ENCODE results near the gene NPSR1.
"Not testable (repeated sequence)": the region's sequence is repeated elsewhere in the genome, so short reads cannot be mapped to it uniquely, and the experiment has no call there.

NPSR1 gene, protein sequence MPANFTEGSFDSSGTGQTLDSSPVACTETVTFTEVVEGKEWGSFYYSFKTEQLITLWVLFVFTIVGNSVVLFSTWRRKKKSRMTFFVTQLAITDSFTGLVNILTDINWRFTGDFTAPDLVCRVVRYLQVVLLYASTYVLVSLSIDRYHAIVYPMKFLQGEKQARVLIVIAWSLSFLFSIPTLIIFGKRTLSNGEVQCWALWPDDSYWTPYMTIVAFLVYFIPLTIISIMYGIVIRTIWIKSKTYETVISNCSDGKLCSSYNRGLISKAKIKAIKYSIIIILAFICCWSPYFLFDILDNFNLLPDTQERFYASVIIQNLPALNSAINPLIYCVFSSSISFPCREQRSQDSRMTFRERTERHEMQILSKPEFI

GRCh38 chr7:34657632-34658268 lies at the start of gene NPSR1:
Gene NPSR1 (plus strand): TSS chr7:34658218. CDS start chr7:34658413, 195 bp downstream.
- DNase-seq (ENCODE audit: low spot score), result no peak

DNA sequence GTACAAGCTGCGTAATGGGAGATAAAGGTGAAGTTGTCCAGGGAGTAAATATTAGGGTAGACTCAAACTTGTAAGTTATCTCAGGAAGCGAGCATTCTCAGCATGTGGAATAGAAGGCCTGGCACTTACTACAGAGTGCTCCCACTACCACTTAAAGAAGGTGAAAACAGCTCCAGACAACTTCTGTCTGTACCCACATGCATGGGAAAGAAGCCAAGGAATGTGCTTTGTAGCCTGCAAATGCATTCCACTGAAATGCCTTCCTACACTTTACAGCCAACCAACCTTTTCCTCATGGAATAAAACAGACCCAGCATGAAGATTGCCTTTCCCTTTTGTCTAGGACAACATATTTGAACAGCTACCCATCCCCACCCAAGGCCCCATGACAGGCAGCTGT lies 45.4 kb upstream of the NPSR1 start:
- DNase-seq (ENCODE audit: low spot score), result no peak

DNA sequence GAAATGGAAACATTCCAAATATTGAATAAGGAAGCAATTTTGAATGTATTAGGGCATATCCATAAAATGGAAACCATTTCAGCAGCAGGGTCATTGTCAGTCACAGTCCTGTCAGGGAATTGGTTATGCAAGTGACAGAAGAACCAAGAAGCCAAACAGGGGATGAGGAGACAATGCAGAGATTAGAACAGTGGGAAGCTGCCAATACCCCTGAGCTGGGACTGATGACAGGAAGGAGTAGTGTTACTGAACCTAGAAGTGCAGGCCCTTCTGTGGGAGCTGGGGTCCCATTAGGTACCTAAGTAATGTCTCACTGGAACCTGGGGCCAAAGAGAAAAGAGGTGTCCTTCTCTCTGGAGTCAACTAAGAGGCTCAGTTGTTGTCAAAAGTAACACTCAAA lies 37.6 kb upstream of the NPSR1 start:
- no peak for DNase-seq (ENCODE audit: low spot score)

DNA sequence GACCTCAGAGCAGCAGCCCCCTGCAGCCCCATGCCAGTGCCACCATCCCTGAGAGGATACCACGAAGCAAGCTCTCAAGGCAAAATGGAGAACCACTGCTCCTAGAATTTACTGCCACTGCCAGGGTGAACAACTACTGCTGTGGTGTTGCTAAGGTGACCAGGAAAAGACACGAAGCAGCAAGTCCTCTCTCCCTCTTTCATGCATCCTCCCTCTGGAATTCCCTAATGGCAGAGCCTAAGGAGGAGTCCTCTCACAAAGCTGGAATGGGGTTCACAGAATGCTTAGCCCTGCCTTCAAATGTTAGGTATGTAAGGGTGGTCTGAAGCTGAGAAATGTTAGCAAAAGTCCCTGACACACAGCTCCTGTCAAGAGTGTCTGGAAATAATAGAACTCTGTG lies 35.8 kb upstream of the NPSR1 start:
- DNase-seq (ENCODE audit: low spot score), result no peak

DNA sequence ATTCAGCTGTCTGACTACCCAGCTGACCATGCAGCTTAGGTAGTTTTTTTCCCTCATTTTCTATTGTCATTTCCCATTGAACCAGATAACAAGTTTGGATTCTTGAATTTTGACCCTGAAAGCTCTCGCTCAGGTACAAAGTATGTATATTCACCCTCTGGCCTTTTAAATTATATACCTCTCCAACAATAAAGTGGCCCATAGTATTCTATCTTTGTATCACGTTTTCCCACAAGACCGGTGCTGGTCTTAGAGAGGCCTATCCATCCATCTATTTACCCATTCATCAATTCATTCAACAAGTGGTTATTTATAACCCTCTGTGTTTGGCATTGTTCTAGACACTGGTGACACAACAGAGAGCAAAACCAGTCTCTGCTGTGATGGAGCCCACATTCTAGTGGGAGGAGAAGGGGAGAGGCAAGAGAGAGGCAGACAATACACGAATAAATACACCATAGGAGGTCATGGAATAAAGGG lies 35.2 kb upstream of the NPSR1 start:
- DNase-seq (ENCODE audit: low spot score), result no peak

DNA sequence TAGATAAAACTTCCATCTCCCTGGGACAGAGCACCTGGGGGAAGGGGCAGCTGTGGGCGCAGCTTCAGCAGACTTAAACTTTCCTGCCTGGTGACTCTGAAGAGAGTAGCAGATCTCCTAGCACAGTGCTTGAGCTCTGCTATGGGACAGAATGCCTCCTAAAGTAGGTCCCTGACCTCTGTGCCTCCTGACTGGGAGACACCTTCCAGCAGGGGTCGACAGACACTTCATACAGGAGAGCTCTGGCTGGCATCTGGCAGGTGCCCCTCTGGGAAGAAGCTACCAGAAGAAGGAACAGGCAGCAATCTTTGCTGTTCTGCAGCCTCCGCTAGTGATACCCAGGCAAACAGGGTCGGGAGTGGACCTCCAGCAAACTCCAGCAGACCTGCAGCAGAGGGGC lies 29.4 kb upstream of the NPSR1 start:
- not testable (repeated sequence) for DNase-seq (ENCODE audit: low spot score)

GRCh38 chr7:34652809-34653208 lies 5.2 kb upstream of the NPSR1 start:
- no peak for DNase-seq (ENCODE audit: low spot score)

GRCh38 chr7:34653787-34654186 lies 4.2 kb upstream of the NPSR1 start:
- no peak for DNase-seq (ENCODE audit: low spot score)

DNA sequence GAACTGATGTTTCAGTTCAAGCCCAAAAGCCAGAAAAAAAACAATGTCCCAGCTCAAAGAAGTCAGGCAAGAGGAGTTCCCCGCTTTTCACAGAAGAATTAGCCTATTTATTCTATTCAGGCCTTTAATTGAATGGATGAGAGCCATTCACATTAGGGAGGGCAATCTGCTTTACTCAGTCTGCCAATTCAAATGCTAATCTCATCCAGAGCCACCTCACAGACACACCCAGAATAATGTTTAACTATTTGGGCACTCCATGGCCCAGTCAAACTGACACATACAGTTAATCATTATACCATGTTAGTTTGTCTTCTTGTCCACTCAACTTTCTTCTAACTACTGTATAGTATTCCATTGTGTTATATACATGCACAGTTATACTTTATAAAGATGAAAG lies 2.6 kb upstream of the NPSR1 start:
- DNase-seq (ENCODE audit: low spot score), result no peak

GRCh38 chr7:34656041-34656440 lies 2.0 kb upstream of the NPSR1 start:
- DNase-seq (ENCODE audit: low spot score), result no peak

- DNase-seq (ENCODE audit: low spot score), result no peak
Observed at GRCh38 chr7:34659472-34660075, 1.6 kb downstream of the NPSR1 start.

DNA sequence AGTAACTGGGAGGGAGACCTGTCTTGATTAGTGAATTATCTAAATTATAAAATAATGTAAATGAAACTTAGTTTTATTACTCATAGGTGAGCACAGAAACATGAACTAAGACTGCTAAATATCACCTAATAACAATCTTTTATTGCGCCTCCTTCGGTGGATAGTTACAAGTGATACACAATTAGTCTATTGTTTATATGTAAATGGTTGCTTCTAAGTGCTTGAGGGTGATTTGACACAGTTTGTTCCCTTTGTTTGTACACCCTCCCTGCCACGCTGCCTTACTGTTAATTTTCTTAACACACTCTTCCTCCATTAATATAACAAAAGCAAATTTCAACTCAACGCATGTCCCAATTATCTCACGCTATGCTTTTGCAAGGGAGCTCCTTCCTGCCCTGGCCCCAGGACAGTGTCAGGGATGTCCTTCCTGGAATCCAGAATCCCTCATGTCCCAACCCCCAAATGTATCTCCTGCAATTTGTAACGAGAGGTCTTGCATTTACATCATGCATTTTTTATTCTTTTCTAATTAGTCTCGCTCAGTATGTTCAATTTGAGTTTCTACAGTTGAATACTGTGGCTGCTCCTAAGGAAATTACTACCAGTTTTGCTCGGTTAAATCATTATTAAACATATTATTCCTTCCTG lies 4.2 kb downstream of the NPSR1 start:
- DNase-seq (ENCODE audit: low spot score), result no peak

GRCh38 chr7:34664755-34665154 lies 6.7 kb downstream of the NPSR1 start:
- no peak for DNase-seq (ENCODE audit: low spot score)

- no peak for DNase-seq (ENCODE audit: low spot score)
Observed at GRCh38 chr7:34672430-34672829, 14.4 kb downstream of the NPSR1 start.

- DNase-seq (ENCODE audit: low spot score), result no peak
Observed at GRCh38 chr7:34673066-34673465, 15.0 kb downstream of the NPSR1 start.

DNA sequence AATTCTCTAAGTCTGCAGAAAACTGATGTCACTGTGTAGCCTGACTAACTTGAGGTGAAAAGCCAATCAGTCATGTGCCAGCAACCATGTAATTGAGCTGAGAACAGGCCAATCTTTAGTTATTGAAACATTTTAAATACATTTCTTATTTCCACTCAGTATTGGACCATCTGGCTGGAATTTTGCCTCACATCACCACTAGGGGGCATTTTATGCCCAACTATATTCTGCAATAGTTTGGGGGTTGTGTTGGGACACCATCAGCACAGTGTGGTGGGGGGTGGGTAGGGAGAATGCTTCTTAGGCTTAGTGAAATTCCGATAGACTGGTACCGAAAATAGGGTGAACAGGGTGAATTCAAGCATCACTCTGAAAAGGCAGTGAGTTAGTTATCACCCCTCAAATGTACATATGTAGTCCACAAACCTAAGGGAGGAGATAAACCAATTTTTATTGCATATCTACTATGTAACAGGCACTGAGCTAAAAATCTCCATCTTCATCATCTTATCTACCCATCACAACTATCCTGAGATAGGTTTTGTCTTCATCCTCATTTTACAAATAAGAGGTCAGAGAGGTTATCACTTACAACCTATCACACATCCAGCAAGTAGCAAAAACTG lies 17.8 kb downstream of the NPSR1 start:
- DNase-seq (ENCODE audit: low spot score), result peak; percentile 48

- DNase-seq (ENCODE audit: low spot score), result no peak
Observed at GRCh38 chr7:34677491-34677890, 19.5 kb downstream of the NPSR1 start.

DNA sequence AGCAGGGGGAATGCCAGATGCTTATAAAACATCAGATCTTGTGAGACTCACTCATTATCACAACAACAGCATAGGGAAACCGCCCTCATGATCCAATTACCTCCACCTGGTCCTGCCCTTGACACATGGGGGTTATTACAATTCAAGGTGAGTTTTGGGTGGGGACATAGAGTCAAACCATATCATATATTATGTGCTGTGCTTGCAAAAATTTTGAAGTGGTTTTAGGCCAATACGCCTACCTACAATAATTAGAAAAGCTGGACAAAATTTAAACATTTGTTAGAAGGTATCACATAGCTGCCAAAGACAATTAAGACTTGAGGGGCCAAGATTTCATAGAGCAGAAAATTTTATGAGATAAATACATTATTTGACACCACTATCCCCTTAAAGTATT lies 29.5 kb downstream of the NPSR1 start:
- no peak for DNase-seq (ENCODE audit: low spot score)

DNA sequence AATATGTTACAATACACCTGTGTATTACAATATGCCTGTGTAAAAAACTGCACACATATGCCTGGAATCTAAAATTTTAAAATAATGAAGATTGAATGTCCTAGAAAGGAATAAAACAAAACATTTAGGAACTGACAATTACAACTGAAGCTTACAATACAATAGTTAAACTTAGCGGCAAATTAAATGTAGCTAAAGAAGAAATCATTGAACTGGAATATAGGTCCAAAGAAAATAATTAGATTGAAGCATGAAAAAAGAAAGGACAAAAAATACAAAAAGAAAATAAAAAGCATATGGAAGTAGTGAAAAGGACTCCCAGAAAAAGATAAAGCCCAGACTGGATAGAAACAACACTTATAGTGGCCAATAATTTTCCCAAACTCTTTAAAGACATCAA lies 38.4 kb downstream of the NPSR1 start:
- no peak for DNase-seq (ENCODE audit: low spot score)

DNA sequence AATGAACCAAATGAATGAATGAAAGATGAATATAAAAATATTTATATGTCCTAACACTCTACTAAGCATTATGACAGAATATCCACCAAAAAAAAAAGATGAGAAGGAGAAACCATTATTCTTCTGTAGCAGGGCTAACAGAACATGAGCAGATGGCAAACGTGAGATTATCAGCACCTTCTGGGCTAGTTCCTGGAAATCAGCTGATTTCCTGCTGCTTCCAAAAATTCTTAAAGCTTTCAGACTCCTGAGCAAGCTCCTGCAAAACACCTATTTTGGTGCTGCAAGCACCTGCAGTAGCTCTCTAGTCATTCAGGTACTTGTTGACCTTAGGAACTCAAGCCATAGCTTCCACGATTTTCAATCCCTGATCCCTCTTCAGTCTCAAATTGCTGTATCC lies 51.8 kb downstream of the NPSR1 start:
- no peak for DNase-seq (ENCODE audit: low spot score)

GRCh38 chr7:34718867-34719266 lies 60.8 kb downstream of the NPSR1 start:
- no peak for DNase-seq (ENCODE audit: low spot score)

DNA sequence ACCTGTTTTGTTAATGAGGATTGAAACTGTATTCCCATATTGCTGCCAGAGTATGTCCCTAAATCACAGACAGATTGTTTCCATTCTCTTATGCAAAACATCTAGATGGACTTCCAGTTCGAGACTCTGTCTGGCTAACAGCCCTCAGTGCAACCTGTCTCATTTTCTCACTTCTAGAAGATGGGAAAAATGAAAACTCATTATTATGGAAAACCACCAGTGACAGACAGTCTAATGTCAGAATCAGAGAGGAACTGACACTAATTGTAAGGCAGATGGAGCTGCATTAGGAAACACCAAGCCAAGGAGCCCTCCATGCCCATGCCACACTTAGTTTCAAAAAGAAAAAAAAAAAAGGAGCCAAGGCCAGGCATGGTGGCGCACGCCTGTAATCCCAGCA lies 61.6 kb downstream of the NPSR1 start:
- DNase-seq (ENCODE audit: low spot score), result no peak
